BE2C (cell line): Measurements from ENCODE around the gene CADM1.

ENCODE experiments used
- DNase-seq: peaks from one replicate; pipeline ENCODE4 v3.0.0-alpha.2; 2020
- H3K27me3 ChIP-seq: fragments of 250-450 bp; sonication (Bioruptor Pico); 2 replicates; pipeline ENCODE4 v1.5.1; 2020; ENCODE audit warnings: mild to moderate bottlenecking
- H3K36me3 ChIP-seq: fragments of 250-450 bp; sonication (Bioruptor Pico); 2 replicates; pipeline ENCODE4 v1.5.1; 2020; ENCODE audit warnings: mild to moderate bottlenecking
- H3K4me1 ChIP-seq: fragments of 250-450 bp; sonication (Bioruptor Pico); 2 replicates; pipeline ENCODE4 v1.5.1; 2020
- H3K4me3 ChIP-seq: 2 replicates; pipeline ENCODE4 v1.5.1; 2011; ENCODE audit warnings: low read depth, low read length
- H3K9me3 ChIP-seq: fragments of 250-450 bp; sonication (Bioruptor Pico); 2 replicates; pipeline ENCODE4 v1.5.1; 2020
- CTCF ChIP-seq: IDR thresholded peaks from 2 replicates; pipeline ENCODE4 v1.5.1; 2012; ENCODE audit warnings: mild to moderate bottlenecking, low read depth, low read length

The CADM1 gene

GRCh38 chr11:115135936-115136335 lies 368.3 kb downstream of the CADM1 start:
- no peak for TF ChIP-seq CTCF
- Histone ChIP-seq H3K4me1 (peaks cover 23% of the 10 kb centered on the region), H3K27me3 (no peaks in the 10 kb centered on the region), H3K4me3 (no peak overlapping the region), H3K36me3 (no peaks in the 10 kb centered on the region), H3K9me3 (no peaks in the 10 kb centered on the region)
- no peak for DNase-seq

DNA sequence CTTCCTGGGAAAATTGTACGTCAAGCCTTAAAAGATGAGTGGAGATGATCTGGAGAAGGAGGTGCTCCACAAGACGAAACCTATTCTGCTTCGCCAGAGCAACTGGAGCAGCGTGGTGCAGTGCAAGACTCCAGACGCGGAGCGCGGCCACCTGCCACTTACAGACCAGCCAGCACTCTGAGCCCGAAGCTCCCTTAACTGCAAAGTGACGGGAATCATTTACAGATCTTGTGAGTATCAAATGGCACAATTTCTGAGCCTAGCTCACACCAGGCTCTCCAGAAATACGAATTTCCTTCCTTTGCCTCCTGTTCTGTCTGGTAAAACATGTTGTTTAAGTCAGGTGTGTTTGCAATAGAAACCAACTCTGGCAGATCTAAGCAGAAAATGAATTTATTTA lies 369.3 kb downstream of the CADM1 start:
- TF ChIP-seq CTCF, result no peak
- Histone ChIP-seq H3K4me1 (peaks cover 22% of the 10 kb centered on the region), H3K36me3 (no peaks in the 10 kb centered on the region), H3K4me3 (no peak overlapping the region), H3K9me3 (no peaks in the 10 kb centered on the region), H3K27me3 (no peaks in the 10 kb centered on the region)
- no peak for DNase-seq

GRCh38 chr11:115133475-115134209 lies 370.6 kb downstream of the CADM1 start:
- Histone ChIP-seq H3K27me3 (no peaks in the 10 kb centered on the region), H3K4me3 (no peak overlapping the region), H3K4me1 (peaks cover 27% of the 10 kb centered on the region), H3K36me3 (no peaks in the 10 kb centered on the region), H3K9me3 (no peaks in the 10 kb centered on the region)
- DNase-seq, result no peak
- no peak for TF ChIP-seq CTCF

DNA sequence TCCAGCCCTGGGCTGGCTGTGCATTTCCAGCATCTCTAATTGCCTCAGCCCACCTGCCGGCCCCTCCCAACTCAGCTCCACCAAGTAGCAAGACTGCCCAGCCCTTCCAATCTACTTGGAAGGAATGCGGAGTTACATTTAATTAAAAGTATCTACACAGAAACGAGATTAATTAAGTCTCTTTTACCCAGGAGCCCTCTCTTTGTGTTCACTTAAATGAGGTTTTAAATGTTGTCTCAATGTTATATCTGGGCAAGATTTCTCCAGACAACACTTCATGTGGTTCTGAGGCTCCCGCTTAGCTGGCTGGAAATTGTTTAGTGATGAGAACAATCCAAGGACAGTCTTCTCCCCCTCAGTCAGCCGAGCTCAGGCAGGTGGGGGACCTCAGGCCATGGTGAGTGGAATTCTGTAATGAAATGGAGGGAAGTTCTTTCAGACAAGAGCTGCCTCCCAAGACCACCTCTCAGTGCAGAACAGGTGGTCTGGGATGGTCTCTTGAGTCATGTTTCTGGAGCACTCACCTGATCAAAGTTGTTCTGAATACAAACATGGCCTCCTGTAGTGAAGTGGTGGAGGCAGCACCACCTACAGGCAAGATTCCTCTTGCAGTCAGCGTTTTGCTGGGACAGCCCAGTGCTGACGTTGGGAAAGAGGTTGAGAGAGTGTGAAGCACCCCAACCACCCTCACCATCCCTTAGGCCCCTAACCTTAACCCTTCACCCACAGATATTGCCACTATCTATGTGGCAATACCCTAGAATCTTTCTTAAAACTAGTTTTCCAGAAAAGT lies 371.6 kb downstream of the CADM1 start:
- H3K4me3 ChIP-seq, result no peak overlapping the region
- no peaks in the 10 kb centered on the region for H3K27me3 ChIP-seq
- peaks cover 28% of the 10 kb centered on the region for H3K4me1 ChIP-seq
- DNase-seq, result peak; percentile 43
- no peaks in the 10 kb centered on the region for H3K36me3 ChIP-seq
- peak; percentile 72 for TF ChIP-seq CTCF
- no peaks in the 10 kb centered on the region for H3K9me3 ChIP-seq

- no peaks in the 10 kb centered on the region for H3K9me3 ChIP-seq
- H3K4me1 ChIP-seq, result peaks cover 39% of the 10 kb centered on the region
- DNase-seq, result peak; percentile 82
- peak overlapping the region; percentile 36 for H3K4me3 ChIP-seq
- no peak for TF ChIP-seq CTCF
- H3K27me3 ChIP-seq, result no peaks in the 10 kb centered on the region
- no peaks in the 10 kb centered on the region for H3K36me3 ChIP-seq
Observed at GRCh38 chr11:115129473-115130289, 374.5 kb downstream of the CADM1 start.
